Calu3 (cell line): Measurements from ENCODE around the gene RXRA. TPM values are rescaled to one million over a fixed set of nuclear protein-coding genes. Genes with fewer than 3 reads are reported as not detected.

Source experiments
- BruUV-seq: library from RNA; stranded (reverse); fragments of 400-500 nt; replicated peaks from 2 replicates; lab custom pipeline; 2021; lab: Mats Ljungman, UMichigan
- CTCF ChIA-PET: fragments of 300-600 bp; sonication (Branson Sonifier 250); formaldehyde crosslinking; loops from one replicate; lab custom pipeline; 2022; ENCODE audit warnings: antibody characterized with exemption; lab: Charles Lee
- DNase-seq: peaks from one replicate; pipeline ENCODE4 v3.0.0; 2022
- H3K27ac Mint-ChIP-seq: one replicate; pipeline ENCODE4 v1.8.0; 2022; ENCODE audit warnings: mixed read lengths; ENCODE audit not compliant: unreplicated experiment
- H3K27me3 Mint-ChIP-seq: one replicate; pipeline ENCODE4 v1.8.0; 2022; ENCODE audit warnings: mixed read lengths; ENCODE audit not compliant: unreplicated experiment
- H3K36me3 Mint-ChIP-seq: one replicate; pipeline ENCODE4 v1.8.0; 2022; ENCODE audit warnings: mild to moderate bottlenecking, moderate library complexity, mixed read lengths; ENCODE audit not compliant: insufficient read depth, unreplicated experiment
- H3K4me1 Mint-ChIP-seq: one replicate; pipeline ENCODE4 v1.8.0; 2022; ENCODE audit warnings: mild to moderate bottlenecking, low read depth, mixed read lengths; ENCODE audit not compliant: unreplicated experiment
- H3K4me3 Mint-ChIP-seq: one replicate; pipeline ENCODE4 v1.8.0; 2022; ENCODE audit warnings: mild to moderate bottlenecking, low read depth, moderate library complexity, mixed read lengths; ENCODE audit not compliant: unreplicated experiment
- H3K9me3 Mint-ChIP-seq: one replicate; pipeline ENCODE4 v1.8.0; 2022; ENCODE audit warnings: low read depth, mixed read lengths; ENCODE audit not compliant: unreplicated experiment
- CTCF ChIP-seq: fragments of 200-600 bp; IDR thresholded peaks from one replicate; pipeline ENCODE4 v1.8.0; 2022; ENCODE audit warnings: antibody characterized with exemption; ENCODE audit not compliant: unreplicated experiment
- intact Hi-C: fragments of 100-400 bp; cut with micrococcal nuclease; formaldehyde crosslinking; loops from one replicate; pipeline ENCODE4 v1.10.0; 2022; ENCODE audit not compliant: unreplicated experiment
- total RNA-seq: library from RNA; stranded (reverse); gene quantifications from 2 replicates; pipeline ENCODE4 v1.2.3, GENCODE V29; 2022

RXRA gene
- total RNA-seq, 1 experiment from 2014 or later = 15.0 TPM

GRCh38 chr9:134473141-134474054 is 147.1 kb downstream of the RXRA start:
- no peaks in the 10 kb centered on the region for H3K9me3 Mint-ChIP-seq
- DNase-seq = no peak
- H3K27me3 Mint-ChIP-seq = peaks cover under 1% of the 10 kb centered on the region
- CTCF ChIA-PET = interaction anchor here (0.8 kb wide), 1 partner anchor 27 kb away, joined by 3 read pairs; no protein-coding TSS in a partner anchor
- no TSS peak for BruUV-seq
- H3K4me1 Mint-ChIP-seq = no peaks in the 10 kb centered on the region
- H3K36me3 Mint-ChIP-seq = no peaks in the 10 kb centered on the region
- no peak for TF ChIP-seq CTCF
- intact Hi-C loops = no loop called here
- H3K4me3 Mint-ChIP-seq = no peak overlapping the region
- H3K27ac Mint-ChIP-seq = no peak overlapping the region

GRCh38 chr9:134474055-134474370 is 147.8 kb downstream of the RXRA start:
- Mint-ChIP-seq H3K27me3 (no peaks in the 10 kb centered on the region), H3K4me1 (no peaks in the 10 kb centered on the region), H3K9me3 (no peaks in the 10 kb centered on the region), H3K36me3 (no peaks in the 10 kb centered on the region), H3K4me3 (no peak overlapping the region), H3K27ac (no peak overlapping the region)
- no TSS peak for BruUV-seq
- no peak for TF ChIP-seq CTCF
- no peak for DNase-seq
- CTCF ChIA-PET = interaction anchor here (0.8 kb wide), 1 partner anchor 28 kb away, joined by 3 read pairs; no protein-coding TSS in a partner anchor
- intact Hi-C loops = no loop called here

GRCh38 chr9:134475011-134475790 is 148.9 kb downstream of the RXRA start:
- H3K36me3 Mint-ChIP-seq = no peaks in the 10 kb centered on the region
- no peak overlapping the region for H3K27ac Mint-ChIP-seq
- intact Hi-C loops = no loop called here
- no TSS peak for BruUV-seq
- TF ChIP-seq CTCF = no peak
- CTCF ChIA-PET = no interaction called here
- H3K4me1 Mint-ChIP-seq = no peaks in the 10 kb centered on the region
- no peak for DNase-seq
- no peaks in the 10 kb centered on the region for H3K27me3 Mint-ChIP-seq
- no peak overlapping the region for H3K4me3 Mint-ChIP-seq
- no peaks in the 10 kb centered on the region for H3K9me3 Mint-ChIP-seq

- no peaks in the 10 kb centered on the region for H3K27me3 Mint-ChIP-seq
- intact Hi-C loops = no loop called here
- no peaks in the 10 kb centered on the region for H3K36me3 Mint-ChIP-seq
- TF ChIP-seq CTCF = no peak
- no peak overlapping the region for H3K27ac Mint-ChIP-seq
- no TSS peak for BruUV-seq
- H3K4me3 Mint-ChIP-seq = no peak overlapping the region
- no peak for DNase-seq
- CTCF ChIA-PET = no interaction called here
- H3K9me3 Mint-ChIP-seq = no peaks in the 10 kb centered on the region
- no peaks in the 10 kb centered on the region for H3K4me1 Mint-ChIP-seq
Observed at GRCh38 chr9:134476272-134476941, 150.2 kb downstream of the RXRA start.
